HG02610 (cell line): Measurements from ENCODE around the gene PTPRR.
A peak's percentile ranks its signal among the peaks of the same experiment; 100 is the strongest.

ENCODE experiments used
- ATAC-seq: cut with Tn5 transposase; IDR thresholded peaks from one replicate; pipeline ENCODE4 v1.9.1; 2021; ENCODE audit warnings: mild to moderate bottlenecking, moderate library complexity; ENCODE audit not compliant: unreplicated experiment

PTPRR gene

DNA sequence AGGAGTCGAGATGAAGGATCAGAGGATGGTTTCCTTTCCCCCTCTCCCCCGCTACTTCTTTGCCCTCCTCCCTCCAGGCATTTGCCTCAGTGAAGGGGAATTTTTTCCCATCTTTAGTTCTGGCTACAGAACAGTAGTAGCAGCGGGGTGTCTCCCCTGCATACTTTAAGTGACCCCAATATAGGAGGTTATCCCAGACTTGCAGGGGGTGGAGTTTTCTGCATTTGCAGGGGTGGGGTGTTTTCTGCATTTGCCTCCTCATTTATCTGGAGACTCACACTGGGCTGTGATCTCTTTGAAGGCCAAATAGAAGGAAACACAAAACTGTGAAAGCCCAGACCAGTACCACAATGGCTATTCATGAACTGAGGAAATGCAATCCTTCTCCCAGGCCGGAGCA, 303.1 kb downstream of the PTPRR start:
- ATAC-seq = no peak

DNA sequence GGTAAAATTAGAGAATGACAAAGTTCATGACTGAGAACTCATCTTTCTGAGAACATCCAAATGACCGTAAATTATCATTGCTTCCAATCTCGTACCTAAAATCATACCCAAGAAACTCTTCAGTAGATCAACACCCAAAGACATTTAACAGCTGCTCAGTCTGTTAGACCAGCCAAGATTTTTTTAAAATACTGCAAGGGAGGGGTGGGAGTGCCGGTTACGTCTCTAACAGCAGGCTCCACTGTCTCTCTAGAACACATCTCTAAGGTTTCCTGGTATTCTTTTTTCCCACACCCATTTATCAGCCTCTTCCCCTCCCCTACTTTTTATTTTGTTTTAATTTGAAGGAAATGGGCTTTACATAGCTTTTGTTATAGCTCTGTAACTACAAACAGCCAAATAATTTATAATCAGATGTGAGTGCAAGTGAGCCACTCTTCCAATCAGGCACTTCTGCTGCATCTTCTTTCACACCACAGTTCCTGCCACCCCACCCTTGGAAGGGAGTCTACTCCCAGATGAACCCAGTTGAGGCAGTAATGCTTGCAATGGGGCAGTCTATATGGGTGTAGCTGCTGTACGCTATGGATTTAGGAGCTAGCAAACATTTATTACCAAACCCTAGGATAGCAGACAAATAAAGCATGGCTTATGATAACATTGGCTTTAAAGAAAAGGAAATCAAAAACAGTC, 305.2 kb downstream of the PTPRR start:
- no peak for ATAC-seq

GRCh38 chr12:70609739-70610491, 310.6 kb downstream of the PTPRR start:
- ATAC-seq = no peak

GRCh38 chr12:70609203-70609602, 311.3 kb downstream of the PTPRR start:
- no peak for ATAC-seq

- ATAC-seq = no peak
Measured at GRCh38 chr12:70608184-70608583, 312.4 kb downstream of the PTPRR start.

- no peak for ATAC-seq
Measured at GRCh38 chr12:70607107-70607506, 313.4 kb downstream of the PTPRR start.

DNA sequence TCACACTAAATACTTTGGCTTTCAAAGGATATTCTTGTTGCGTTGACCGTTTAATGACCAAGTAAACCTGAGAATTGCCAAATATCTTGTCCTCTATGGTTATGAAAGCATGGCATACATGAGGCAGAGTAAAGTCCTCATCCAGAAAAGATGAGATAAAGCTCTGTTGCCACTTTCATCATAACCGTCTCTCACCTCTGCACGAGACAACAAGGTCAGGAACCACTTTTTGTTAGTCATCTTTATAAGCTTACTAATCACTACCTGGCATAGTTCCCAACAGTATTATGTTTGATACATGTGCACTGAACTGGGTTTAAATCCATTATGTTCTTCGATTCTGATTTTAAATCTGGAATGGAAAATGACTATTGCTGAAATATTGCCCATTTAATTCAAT, 314.6 kb downstream of the PTPRR start:
- no peak for ATAC-seq

GRCh38 chr12:70604662-70605061, 315.9 kb downstream of the PTPRR start:
- no peak for ATAC-seq

DNA sequence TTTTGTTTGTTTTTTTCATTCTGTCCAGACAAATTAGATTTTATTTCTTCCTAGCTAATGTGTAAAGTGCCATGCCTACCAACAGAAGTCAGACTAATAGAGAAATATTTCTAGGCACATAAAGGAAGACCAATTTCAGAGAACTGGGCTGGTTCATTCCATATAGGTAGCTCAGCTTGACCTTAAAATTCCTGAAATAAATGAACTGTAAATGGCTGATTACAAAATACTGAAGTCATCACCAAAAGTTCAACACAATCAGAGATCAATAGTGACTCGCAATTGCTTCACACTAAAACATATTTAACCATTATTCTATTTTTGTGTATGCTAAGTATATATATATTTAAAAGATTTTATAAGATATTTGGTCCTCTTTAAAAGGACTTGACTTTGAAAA, 317.5 kb downstream of the PTPRR start:
- no peak for ATAC-seq

GRCh38 chr12:70598467-70599193, 321.9 kb downstream of the PTPRR start:
- ATAC-seq = no peak

GRCh38 chr12:70592664-70593063, 327.9 kb downstream of the PTPRR start:
- ATAC-seq = no peak

DNA sequence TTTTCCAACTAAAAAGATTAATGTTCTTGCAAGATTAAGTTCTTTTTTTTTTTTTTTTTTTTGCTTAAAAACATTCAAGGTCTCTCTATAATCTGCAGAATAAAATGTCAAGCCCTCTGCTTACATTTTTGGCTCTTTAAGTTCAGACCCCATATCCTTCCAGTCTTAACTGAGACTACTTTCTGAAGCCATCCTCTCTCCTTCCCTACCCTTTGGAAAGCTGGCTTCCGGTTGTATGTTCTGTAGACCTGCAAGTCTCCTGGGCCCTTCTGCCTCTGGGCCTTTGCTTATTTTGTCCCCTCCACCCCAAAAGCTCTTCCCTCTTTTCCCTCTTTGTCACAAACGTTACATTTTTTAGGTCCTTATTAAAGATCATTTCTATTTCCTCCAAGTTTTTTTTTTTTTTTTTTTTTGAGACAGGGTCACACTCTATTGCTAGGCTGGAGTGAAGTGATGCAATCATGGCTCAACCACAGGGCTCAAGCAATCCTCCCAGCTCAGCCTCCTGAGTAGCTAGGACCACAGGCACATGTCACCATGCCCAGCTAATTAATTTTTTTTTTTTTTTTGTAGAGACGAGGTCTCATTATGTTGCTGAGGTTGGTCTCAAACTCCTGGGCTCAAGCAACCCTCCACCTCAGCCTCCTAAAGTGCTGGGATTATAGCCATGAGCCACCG, 329.9 kb downstream of the PTPRR start:
- ATAC-seq = no peak

DNA sequence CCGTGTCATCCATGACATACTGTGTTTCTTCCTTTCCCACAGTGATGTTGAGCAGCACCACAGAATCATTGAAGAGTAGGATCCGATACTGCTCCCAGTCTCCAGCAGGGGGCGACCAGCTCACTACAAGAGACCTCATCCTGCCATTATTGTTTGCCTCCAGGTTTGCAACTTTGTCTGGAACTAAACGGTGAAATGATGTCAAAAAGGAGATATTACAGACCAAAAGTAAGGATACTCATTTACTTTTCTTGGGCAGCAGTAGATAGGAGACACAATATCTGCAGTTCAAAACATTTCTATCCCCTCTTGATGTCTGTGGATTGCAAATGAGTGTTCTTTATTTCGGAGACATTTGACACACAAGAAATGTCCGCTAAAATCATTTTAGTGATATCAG, 330.5 kb downstream of the PTPRR start:
- ATAC-seq = peak; percentile 93
